NT2/D1 (cell line): ENCODE measurements around the gene GRB7.

ENCODE experiments used
- SUZ12 ChIP-seq: IDR thresholded peaks from 2 replicates; pipeline ENCODE4 v1.6.1; 2011; ENCODE audit not compliant: insufficient read length, insufficient read depth; ENCODE audit errors: extremely low read depth
- YY1 ChIP-seq: IDR thresholded peaks from 2 replicates; pipeline ENCODE4 v1.6.1; 2011; ENCODE audit not compliant: insufficient read length, insufficient read depth

- TF ChIP-seq SUZ12 (no peak), YY1 (no peak)
Observed at GRCh38 chr17:39753514-39754160, 15.9 kb downstream of the GRB7 start.
